Stimulated activated CD4-positive, alpha-beta T cell treated with anti-CD3 and anti-CD28 coated beads, TNF-alpha, amount 100 ng/mL, for 4 hours (primary cell): ENCODE measurements around the gene HPCA.
"Not testable (repeated sequence)": the region's sequence is repeated elsewhere in the genome, so short reads cannot be mapped to it uniquely, and the experiment has no call there.

Experiments used
- DNase-seq, 3 experiments: peaks; one replicate each; pipeline ENCODE4 v3.0.0-alpha.2; 2020; ENCODE audit warnings: low read depth in 3 of 3

Gene HPCA

DNA sequence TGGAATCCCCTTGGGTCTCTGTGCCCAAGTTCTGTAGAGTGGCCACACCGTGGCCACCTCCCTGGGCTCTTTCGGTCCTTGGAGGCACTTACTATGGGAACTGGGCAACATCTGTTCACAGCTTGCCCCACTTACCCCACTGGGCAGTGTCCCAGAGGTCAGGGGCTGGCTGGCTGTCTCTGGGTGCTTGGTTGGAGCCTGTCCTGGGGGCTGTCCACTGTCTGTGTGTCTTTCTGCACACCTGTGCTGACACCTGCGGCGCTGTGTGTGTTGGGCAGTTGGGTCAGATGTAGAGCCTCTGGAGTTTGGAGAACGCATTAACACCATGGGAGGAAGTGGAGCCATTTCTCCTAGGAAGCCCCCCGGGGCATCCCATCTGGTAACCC is 16.2 kb downstream of the HPCA start:
- no peak for DNase-seq

DNA sequence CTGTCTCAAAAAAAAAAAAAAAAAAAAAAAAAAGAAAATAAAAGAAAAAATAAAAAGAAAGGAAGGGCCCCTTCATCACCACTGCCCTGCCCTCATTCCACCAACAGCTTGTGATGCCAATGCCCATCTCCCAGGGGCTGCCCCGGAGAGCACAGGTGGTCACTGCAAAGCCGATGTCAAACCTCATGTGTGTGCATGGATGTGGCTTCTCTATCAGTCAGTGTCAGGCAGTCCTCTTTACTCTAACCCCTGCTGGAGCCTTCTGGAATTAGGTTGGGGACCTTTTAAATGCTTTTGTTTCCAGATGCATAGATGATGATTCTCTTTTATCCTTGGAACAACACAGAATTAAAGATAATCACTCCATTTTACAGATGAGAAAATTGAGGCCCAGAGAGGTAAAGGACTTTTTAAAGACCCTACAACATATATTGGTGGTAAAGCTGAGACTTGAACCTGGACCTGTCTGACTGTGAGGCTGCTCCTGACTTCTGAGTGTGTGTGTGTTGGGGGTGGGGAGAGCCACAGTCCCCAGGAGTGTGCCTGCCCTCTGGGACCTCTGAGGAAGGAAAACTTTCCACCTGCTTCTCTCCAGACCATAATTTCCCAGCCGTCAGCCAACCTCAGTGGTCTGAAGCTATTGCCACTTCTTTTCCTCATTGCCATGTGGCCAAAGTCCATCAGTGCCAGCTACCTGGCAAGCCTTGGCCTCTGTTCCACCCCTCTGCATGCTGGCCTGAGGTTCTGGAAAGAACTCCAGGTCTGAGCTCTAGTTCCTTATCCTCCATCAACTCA is 17.9 kb downstream of the HPCA start:
- no peak for DNase-seq

DNA sequence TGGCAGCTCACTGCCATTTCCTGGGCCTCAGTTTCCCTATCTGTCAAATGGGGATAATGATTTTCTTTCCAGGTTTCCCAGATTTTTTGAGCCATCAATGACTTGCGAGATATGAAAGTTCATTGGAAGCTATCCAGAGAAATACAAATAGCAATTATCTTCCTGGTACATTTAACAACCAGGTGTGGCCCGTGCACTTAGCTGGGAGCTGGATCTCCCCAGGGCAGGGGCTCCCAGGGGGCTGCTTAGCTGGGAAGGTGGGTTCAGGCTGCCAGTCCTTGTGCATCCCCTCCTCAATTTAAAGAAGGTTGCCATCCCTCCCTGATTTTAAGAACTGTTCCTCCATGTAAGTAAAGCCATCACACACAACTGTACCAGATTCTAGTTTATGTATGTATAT is 18.5 kb downstream of the HPCA start:
- no peak for DNase-seq

DNA sequence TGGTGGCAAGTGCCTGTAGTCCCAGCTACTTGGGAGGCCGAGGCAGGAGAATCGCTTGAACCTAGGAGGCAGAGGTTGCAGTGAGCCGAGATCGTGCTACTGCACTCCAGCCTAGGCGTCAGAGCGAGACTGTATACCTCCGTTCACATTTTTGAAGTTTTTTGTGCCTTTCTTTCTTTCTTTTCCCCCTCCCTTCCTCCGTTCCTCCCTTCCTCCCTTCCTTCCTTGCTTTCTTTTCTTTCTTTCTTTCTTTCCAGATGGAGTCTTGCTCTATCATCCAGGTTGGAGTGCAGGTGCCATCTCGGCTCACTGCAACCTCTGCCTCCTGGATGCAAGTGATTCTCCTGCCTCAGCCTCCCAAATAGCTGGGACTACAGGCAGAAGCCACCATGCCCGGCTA is 19.3 kb downstream of the HPCA start:
- DNase-seq = not testable (repeated sequence)

DNA sequence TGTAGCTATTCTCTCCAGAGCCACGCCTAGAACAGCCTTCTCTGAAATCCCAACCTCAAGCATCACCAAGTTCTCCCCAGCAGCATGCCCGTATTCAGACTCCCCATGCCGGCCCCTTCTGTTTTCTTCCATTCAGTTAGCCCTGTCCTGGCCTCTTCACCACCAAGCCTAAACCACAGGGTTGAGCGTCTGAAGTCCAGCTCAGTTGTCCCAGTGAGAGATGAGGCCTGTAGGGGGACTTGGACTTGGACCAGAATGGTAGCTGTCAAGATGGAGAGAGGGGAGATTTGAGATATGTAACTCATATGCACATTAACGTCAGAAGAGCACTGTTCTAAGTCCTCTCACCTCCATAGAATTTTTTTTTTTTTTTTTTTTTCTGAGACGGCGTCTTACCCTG is 20.4 kb downstream of the HPCA start:
- no peak for DNase-seq

DNA sequence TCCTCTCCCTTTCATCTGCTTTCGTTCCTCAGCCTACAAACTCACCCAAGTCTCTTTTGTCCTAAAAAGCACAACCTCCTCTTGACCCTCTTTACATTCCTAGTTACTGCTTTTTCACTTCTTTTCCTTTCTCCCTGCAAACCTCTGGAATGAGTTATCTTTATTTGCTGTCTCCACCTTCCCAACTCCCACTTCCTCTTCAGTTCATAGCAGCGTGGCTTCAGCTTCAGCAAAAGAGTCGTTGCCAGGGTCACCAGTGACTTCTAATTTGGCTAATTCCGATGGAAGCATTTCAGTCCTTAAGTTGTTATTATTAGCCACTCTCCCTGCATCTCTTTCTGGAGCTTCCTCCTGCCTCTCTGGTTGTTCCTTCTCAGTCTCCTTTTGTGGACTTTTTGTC is 21.1 kb downstream of the HPCA start:
- no peak for DNase-seq

DNA sequence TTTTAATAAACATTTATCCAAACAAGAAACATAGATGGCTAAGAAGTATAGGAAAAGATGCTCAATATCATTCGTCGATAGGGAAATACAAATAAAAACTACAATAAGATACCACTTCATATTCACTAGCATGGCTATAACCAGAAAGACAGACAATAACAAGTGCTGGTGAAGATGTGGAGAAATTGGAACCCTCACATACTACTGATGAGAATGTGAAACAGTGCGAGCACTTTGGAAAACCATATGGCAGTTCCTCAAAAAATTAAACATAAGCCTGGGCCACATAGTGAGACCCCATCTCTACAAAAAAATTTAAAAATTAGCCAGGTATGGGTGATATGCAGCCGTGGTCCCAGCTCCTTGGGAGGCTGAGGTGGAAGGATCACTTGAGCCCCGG is 24.0 kb downstream of the HPCA start:
- DNase-seq = no peak

DNA sequence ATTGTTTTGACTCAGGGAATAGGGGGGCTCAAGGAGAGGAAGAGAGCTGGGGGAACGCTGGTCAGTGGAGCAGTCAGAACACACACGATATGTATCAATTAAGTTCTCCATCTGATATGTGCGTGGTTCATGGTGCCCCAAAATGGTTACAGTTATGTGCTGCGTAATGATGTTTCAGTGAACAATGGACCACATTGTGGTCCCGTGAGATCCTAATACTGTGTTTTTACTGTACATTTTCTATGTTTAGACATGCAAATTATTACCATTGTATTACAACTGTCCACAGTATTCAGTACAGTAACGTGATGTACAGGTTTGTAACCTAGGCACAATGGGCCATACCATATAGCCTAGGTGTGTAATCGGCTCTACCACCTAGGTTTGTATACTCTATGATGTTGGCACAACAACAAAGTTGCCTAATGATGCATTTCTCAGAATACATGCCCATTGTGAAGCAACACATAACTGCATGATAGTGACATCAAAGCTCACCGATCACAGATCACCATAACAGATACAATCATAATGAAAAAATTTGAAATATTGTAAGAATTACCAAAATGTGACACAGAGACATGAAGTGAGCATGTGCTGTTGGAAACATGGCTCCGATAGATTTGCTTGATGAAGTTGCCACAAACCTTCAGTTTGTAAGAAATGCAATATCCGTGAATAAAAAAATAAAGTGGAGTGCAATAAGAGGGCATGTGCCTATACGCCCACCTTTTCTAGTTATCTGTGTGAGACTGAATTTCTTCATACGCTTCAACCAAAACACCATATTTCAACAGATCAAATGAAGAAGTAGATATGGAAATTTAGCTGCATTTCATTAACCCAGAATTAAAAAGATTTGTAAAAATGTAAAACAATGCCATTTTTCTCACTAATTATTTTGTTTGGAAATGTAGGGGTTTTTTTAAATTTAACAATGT is 29.7 kb downstream of the HPCA start:
- DNase-seq = no peak

DNA sequence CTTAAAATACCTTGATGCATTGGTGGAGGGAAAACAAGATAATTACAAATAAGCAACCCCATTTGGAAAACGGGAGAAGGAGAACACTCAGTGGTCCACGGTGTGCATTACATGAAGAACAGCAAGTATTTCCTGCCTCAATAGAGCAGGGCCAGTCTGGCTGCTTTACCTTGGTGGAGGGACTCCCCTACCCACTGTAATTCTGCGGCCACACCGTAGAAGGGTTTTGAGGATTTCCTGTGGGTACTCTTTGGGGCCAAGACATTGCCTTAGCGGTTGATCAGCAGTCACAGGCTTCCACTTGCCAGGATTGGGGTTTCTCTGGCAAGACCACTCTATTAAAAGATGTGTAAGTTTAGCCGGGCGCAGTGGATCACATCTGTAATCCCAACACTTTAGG is 31.2 kb downstream of the HPCA start:
- no peak for DNase-seq

DNA sequence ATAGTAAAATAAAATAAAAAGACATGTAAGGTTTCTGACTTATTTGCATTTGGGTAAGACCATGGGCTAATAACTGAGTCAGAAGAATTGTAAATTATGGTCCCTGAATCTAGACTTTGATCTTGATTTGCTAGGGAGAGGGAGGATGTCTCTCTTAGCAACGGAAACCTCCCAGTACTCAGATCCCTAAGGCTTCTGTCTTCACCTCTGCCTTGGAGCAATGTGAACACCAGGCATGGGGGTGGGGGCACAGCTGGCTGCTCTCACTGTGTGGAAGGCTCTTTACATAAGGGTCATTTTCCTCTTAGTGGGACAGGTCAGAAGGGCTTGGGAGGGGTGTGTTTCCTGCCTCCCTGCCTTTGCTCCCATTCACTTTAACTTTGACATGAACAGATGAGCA is 31.9 kb downstream of the HPCA start:
- DNase-seq = no peak

DNA sequence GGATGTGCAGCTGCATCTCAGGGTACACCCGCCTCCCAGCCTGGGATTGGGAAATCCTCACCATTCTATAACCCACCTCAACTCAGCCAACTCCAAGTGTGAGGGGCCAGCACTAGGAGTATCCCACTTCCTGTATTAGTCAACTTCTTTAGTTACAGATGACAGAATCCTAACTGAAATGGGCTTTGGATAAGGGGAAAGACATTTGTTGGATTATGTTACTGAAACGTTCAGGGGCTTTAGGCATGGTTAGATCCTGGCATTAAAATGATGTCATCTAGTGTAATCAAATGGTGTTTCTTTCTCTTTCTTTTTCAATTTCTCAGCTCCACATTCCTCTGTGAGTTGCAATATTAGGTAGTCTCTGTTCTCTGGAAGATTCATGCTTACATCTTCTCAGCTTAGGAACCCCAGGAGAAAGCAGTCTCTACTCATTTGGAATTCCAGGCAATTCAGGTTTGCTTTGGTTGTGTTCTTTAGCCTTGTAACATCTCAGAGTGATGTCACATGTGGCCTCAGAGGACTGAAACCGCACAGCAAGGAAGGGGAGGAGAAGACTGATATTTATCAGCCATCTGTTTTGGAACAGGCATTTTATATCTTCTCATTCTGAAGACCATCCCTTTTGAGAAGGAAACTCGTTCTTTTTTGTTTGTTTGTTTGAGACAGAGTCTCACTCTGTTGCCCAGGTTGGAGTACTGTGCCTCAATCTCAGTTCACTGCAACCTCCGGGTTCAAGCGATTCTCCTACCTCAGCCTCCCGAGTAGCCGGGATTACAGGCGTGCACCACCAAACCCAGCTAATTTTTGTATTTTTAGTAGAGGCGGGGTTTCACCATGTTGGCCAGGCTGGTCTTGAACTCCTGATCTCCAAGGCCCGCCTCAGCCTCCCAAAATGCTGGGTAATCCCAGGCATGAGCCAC is 33.8 kb downstream of the HPCA start:
- no peak for DNase-seq

DNA sequence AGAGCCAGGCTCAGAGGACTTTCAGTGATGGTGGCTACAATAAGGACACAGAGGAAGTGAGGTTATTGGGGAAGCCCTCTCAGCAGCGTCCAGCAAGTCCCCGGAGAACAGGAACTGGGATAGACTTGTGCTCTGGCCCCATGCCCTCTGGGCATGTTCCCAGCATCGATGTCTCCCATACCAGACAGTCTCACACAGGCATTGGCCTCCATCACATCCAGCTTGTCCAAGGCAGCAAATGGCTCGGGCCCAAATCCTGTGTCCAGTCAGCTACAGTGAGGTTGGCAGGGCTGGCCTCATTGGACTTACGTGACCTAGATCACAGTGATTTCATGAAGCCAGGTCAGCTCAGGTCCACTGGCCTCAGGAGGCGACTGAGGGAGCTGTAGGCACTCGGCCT is 34.5 kb downstream of the HPCA start:
- no peak for DNase-seq

DNA sequence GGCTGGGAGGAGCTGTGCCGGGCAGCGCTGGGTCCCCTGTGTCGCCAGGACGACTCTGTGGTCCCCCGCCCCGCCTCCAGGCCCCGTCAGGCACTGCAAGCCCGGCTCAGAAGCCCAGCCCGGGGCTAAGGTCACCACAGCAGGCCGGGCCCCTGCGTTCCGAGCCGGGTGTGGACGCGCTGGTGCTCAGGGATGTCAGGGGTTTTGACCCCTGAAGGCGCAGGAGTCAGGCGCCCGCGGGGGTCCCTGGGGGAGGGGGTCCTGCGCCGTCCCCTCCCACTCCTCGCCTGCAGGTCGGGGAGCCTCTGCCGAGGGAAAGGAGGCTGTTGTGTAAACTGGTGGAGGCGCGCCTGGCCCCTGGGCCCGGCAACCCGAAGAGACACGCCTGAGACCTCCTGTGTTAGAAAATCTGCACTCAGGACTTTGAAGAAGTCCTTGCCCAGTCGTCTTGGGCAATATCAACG is 38.6 kb downstream of the HPCA start:
- no peak for DNase-seq

DNA sequence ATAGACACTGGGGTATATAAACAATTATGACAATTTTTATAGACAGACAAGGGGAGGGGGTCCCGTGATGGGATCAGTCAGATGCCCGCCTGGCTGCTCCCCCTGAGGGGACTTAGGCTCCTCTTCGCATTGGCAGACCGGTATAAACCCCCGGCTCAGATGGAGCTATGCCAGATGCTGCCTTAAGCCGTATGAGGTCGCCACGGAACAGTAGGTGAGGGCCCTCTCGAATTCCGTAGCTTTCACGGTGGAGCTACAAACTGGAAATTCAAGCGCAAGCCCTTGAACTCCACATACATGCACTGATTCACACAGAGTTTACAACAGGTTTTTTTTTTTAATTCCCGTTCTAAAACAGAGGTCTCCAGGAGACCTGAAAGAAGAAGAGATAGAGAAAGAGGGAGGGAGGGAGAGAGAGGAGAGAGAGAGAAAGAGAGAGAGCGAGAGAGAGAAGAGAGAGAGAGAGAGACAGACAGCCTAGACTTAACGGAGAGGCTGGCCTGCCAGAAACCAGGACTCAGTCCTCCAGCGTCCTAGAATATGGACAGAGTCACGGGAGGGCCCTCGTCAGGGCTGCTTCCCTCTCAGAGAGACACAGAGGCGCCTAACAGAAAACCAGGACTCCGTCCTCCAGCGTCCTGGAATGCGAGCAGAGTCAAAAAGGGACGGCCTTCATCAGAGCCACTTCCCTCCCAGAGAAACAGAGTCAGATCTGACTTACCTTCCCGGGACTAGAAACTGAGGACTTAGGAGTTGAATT is 39.3 kb downstream of the HPCA start:
- no peak for DNase-seq

DNA sequence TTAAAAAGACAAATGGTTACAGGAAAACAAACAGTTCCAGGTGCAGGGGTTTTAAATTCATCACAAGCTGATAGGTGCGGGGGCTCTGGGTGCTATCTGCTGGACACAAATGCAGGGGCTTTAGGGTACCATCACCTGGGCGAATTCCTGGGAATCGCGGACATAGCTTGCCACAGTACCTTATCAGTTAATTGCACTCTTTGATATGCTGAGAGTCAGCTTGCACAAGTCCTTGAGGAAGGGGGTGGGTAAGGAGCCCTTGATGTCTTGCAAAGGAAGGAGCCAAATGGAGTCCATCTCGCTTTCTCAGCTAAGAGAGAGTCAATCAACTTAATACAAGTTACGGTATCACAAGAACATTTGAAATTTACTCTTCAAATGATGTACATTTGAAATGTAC is 40.3 kb downstream of the HPCA start:
- no peak for DNase-seq

DNA sequence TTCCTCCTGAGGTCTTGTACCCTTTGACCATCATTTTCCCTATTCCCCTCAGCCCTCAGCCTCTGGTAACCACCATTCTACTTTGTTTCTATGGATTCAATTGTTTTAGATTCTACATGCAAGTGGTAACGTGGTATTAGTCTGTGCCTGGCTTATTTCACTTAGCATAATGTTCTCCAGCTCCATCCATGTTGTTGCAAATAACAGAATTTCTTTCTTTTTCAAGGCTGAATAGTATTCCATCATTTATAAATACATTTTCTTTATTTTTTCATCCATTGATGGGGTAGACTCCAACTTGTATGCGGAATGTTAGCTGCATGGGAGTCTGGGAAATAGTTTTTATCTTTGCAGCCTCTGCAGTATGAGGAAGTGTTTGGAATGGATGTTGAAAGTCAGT is 41.1 kb downstream of the HPCA start:
- DNase-seq = no peak

DNA sequence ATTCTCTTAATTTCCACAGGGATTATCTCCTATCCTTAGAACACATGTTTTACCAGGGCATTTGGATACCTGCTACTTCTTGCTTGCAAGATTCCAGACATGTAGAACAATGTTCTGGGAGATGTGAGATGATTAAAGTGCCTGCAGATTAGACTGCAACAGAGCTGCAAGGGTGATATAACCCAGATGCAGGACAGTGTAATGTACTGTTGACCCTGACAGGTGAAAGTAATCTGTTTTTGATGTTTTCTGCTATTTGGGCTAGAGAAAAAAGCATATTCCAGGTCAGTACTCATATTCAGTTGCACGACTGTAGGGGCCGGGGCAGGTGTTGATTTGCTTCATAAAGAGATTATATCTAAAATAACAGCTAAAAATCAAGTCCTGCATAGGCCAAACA is 42.0 kb downstream of the HPCA start:
- DNase-seq = no peak

DNA sequence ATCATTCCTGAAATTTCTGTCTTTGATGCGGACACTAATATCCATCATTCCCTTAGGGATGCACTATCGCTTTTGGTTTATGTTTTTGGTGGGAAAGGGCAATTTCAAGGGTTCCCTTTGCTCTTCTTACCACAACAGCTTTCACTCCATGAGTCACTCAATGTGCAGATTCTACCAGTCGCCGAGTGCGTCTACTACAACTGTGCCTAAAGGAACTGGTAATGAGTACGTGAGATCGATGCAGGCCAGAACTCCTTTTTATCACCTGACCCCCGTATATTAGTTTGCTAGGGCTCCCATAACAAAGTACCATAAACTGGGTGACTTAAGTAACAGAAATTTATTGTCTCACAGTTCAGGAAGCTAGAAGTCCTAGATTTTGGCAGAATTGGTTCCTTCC is 42.4 kb downstream of the HPCA start:
- no peak for DNase-seq

DNA sequence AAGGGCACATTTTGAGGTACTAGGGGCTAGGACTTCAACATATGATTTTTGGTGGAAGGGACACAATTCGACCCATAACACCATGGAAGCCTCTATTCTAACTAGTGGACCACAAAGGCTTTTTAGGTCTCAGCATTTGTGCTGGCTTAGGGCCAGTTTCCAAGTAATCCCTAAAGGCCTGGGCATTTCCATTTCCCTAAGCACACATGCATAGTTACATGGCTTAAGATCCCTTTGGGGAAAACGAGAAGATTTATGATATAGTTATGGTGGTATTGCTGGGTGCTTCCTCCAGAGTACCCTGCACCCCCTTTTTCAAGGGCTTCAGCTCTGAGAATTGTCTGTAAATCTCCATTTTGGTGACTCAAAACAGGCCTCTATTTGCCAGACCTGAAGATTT is 43.1 kb downstream of the HPCA start:
- no peak for DNase-seq

DNA sequence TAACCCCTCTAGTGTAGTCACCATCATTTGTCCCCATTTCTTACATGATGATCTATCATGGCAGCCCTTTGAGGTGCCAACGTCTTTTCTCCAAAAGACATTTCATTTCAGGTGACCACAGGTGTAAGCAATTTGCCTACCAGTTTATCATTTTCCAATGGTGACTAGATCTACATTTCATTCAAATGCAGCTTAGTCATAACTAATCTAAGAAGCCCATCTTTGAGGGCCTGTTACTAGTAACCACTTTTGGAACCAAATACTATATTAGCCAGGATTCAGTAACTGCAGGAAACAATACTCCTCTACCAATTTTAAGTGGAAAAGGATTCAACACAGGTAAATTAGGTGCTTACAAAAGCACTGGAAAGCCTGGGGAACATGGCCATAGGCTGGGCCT is 45.5 kb downstream of the HPCA start:
- no peak for DNase-seq

DNA sequence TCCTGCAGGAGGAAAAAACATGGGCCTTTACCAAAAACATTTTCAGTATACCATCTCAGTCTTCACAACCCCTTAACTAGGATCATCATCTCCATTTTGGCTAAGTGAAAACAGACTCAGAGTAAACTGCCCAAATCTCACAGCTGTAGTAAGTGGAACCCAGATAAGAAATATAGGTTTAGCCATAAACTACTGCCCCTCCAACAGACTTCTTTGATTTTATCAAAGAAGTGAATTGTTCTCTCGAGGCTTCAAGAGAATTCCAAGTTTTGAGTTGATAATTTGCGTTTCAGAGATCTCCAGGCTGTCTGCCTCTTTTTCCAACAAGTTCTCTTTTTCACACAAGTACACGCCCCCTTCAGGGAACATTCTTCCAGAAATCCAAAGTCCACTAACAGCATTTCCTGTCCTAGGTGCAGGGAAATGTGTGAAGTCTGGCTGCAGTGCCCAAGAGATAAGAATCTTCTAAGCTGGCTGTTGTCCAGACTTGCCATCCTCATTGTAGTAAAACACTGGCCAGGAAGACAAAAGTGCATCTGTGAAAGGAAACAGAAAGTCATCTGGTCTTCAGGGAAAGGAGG is 47.5 kb downstream of the HPCA start:
- no peak for DNase-seq
